ENCODE data around the gene PROS1.

DNA sequence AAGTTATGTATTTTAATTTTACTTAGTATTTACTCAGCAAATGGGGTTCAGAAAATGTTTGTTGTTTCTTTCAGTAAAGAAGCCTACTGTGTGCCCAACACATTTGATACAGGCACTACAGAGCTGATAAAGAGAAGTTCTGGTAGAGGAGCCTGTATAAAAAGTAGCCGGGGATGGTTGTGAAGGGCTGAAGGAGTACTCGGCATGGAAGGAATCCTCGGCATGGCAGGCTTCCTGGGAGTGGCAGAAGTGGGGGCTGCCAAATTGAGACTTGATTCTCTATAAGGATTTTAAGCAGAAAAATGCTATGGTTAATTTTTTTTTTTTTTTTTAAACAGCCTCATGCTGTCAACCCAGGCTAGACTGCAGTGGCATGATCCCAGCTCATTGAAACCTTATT, 15.5 kb upstream of the PROS1 start:
- TF ChIP-seq YY1 (IDR thresholded peaks at IDR 0.05; ENCODE audit: insufficient read depth, insufficient read length) (no peak), ZNF274 (IDR thresholded peaks at IDR 0.05; ENCODE audit: low read depth, low read length) (no peak)

Measured in NT2/D1 (cell line).